ENCODE measurements around the gene PTPRN2. TPM values are rescaled to one million over a fixed set of nuclear protein-coding genes. Genes with fewer than 3 reads are reported as not detected.

PTPRN2 gene
- total and polyA plus RNA-seq, 2 donors (not counting 3 experiments of a cell fraction or from before 2014, with no cell fraction given) = 0.62 to 0.88 TPM

- no peaks in the 10 kb centered on the region for H3K36me3 ChIP-seq (ENCODE audit: control insufficient read depth in 2 of 2, extremely low read depth in 1 of 2, insufficient read depth in 2 of 2, low read length in 2 of 2)
- H3K27ac ChIP-seq (ENCODE audit: insufficient read depth, low read depth, low read length) = no peak overlapping the region
- H3K4me2 ChIP-seq (ENCODE audit: insufficient read depth, low read length) = no peak overlapping the region
- POLR2A ChIA-PET = no interaction called here
- peaks cover 4% of the 10 kb centered on the region for H3K9me3 ChIP-seq (replicated peaks; ENCODE audit: control insufficient read depth, insufficient read depth, low read length)
- no peak overlapping the region for H3K9ac ChIP-seq (replicated peaks; ENCODE audit: extremely low read depth, insufficient read depth, low read length)
- H3K9me1 ChIP-seq (replicated peaks; ENCODE audit: control insufficient read depth, extremely low read depth, insufficient read depth, low read length) = no peaks in the 10 kb centered on the region
- H2AFZ ChIP-seq (ENCODE audit: low read depth, low read length) = no peak overlapping the region
- CTCF ChIA-PET = no interaction called here
- BruUV-seq (replicated peaks) = no TSS peak
- H3K27me3 ChIP-seq (ENCODE audit: control insufficient read depth in 2 of 2, insufficient read depth in 2 of 2, low read length in 2 of 2) = no peaks in the 10 kb centered on the region
- no peaks in the 10 kb centered on the region for H4K20me1 ChIP-seq (replicated peaks; ENCODE audit: control insufficient read depth, extremely low read depth, insufficient read depth, low read length)
- H3K4me3 ChIP-seq (replicated peaks in 1 of 3; ENCODE audit: insufficient read depth in 1 of 3, low read depth in 1 of 3, low read length in 3 of 3) = no peak overlapping the region
- TF ChIP-seq FOS (IDR thresholded peaks at IDR 0.05; ENCODE audit: borderline replicate concordance, insufficient read depth, low read length) = no peak
- TF ChIP-seq JUN (IDR thresholded peaks at IDR 0.05; ENCODE audit: borderline replicate concordance, insufficient read depth, insufficient read length, low read depth) = no peak
- no peak for TF ChIP-seq GATA2 (IDR thresholded peaks at IDR 0.05; ENCODE audit: insufficient read depth, insufficient read length, low read depth, low read length)
- no peak for TF ChIP-seq MAX (IDR thresholded peaks at IDR 0.05; ENCODE audit: insufficient read depth, insufficient read length)
- no peak for TF ChIP-seq EZH2 (IDR thresholded peaks at IDR 0.05; ENCODE audit: borderline replicate concordance, low read depth, low read length, severe bottlenecking)
- no peak for TF ChIP-seq POLR2A (IDR thresholded peaks at IDR 0.05; ENCODE audit: low read depth, low read length)
- no peak for TF ChIP-seq MYC (IDR thresholded peaks at IDR 0.05; ENCODE audit: low read depth, low read length)
- no peak for TF ChIP-seq CTCF (IDR thresholded peaks at IDR 0.05; ENCODE audit: extremely low read depth in 1 of 2, insufficient read depth in 1 of 2, low read depth in 1 of 2, low read length in 2 of 2)
- no peak for TF ChIP-seq POLR2AphosphoS5 (IDR thresholded peaks at IDR 0.05; ENCODE audit: insufficient read depth, low read depth, low read length)
- dilution Hi-C loops (cut with MboI; ENCODE audit: extremely low pct_ligation_motif_present, low sequenced_read_pairs) = no loop called here
- FAIRE-seq (no peak), DNase-seq (ENCODE audit: low read depth, low spot score) (no peak)
- no peaks in the 10 kb centered on the region for H3K79me2 ChIP-seq (ENCODE audit: control insufficient read depth, insufficient read depth, low read length)
- intact Hi-C loops (cut with micrococcal nuclease) = no loop called here
- H3K4me1 ChIP-seq (ENCODE audit: control insufficient read depth, extremely low read depth, insufficient read depth, low read length) = no peaks in the 10 kb centered on the region
Measured at GRCh38 chr7:158216198-158216597, 371.4 kb downstream of the PTPRN2 start.

Data from endothelial cell of umbilical vein (primary cell).